Right lobe of liver (tissue), 6 donors: Measurements from ENCODE around the gene CPPED1. TPM values are rescaled to one million over a fixed set of nuclear protein-coding genes. Genes with fewer than 3 reads are reported as not detected.

Source experiments
- ATAC-seq, 4 donors: fragments of 200-7000 bp; cut with Tn5 transposase; one replicate each; pipeline ENCODE4 v1.9.1; 2020; ENCODE audit warnings: mild to moderate bottlenecking in 4 of 4, moderate library complexity in 4 of 4
- DNase-seq, 3 donors: peaks; one replicate each; pipeline ENCODE4 v3.0.0-alpha.2; 2020
- H3K27ac ChIP-seq, 3 donors: fragments of 200-600 bp; one replicate each; pipeline ENCODE4 v1.8.0; 2022
- H3K27me3 ChIP-seq, 2 donors: fragments of 200-600 bp; one replicate each; pipeline ENCODE4 v1.8.0; 2022
- H3K36me3 ChIP-seq, 4 donors: fragments of 200-600 bp; sonication (generic) in 1 of 4; one replicate each; pipeline versions ENCODE4 v1.5.1 to v1.8.0; 2017 to 2022; ENCODE audit warnings: control low read depth in 1 of 4
- H3K4me1 ChIP-seq, 4 donors: fragments of 200-600 bp; sonication (generic) in 1 of 4; one replicate each; pipeline versions ENCODE4 v1.5.1 to v1.8.0; 2017 to 2022; ENCODE audit warnings: control low read depth in 1 of 4
- H3K4me3 ChIP-seq, 3 donors: fragments of 200-600 bp; one replicate each; pipeline ENCODE4 v1.8.0; 2022
- H3K9me3 ChIP-seq, 4 donors: fragments of 200-600 bp; sonication (generic) in 1 of 4; one replicate each; pipeline versions ENCODE4 v1.5.1 to v1.8.0; 2017 to 2022; ENCODE audit warnings: control low read depth in 1 of 4
- POLR2A ChIP-seq: fragments of 450-650 bp; IDR thresholded peaks from one replicate; pipeline ENCODE4 v1.6.1; 2017; ENCODE audit warnings: antibody characterized with exemption, mild to moderate bottlenecking
- WGBS: methylation state at CpG from one replicate; pipeline ENCODE4 v1.1.6; 2018; ENCODE audit warnings: low coverage, low lambda C conversion rate; ENCODE audit not compliant: insufficient coverage; ENCODE audit errors: missing lambda C conversion rate; 5-methylcytosine and 5-hydroxymethylcytosine counted together
- intact Hi-C, 2 donors: fragments of 100-400 bp; cut with DNase I; formaldehyde crosslinking; loops; one replicate each; pipeline versions ENCODE4 v1.11.2 to v1.14.1; 2022
- total RNA-seq, 6 experiments: library from RNA; depleted of rRNA in 2 of 6; stranded (reverse); fragments of >200 nt in 2 of 6; fragmentation: NEBNext Ultra II Directional in 3 of 6; extraction: Animal tissue kit (Norgen Biotek cat#: 25700) in 3 of 6; gene quantifications; one replicate each; pipeline versions ENCODE4 v1.1.0 to v1.2.4, GENCODE V29; 2016 to 2023
- TF ChIP-seq, protein P1 (sequence below), 4 donors: fragments of 200-600 bp in 3 of 4; fragments of 450-650 bp in 1 of 4; IDR thresholded peaks; one replicate each; pipeline versions ENCODE4 v1.5.1 to v1.8.0; 2016 to 2022; ENCODE audit warnings: antibody characterized with exemption in 4 of 4, mild to moderate bottlenecking in 2 of 4
- donor health status: DM: no; HTN: yes; CAD: no.
- donor health status: DM: no; HTN: no; CAD: no.
- donor health status: DM: no; HTN: no; CAD: no.
- donor health status: DM: no; HTN: yes; CAD: no.
- donor health status: DM: no; HTN: yes; CAD: no.

The CPPED1 gene
- total RNA-seq, 6 experiments from 2014 or later = 24.0 to 41.6 (median 31.0) TPM

- intact Hi-C loops = no loop called here
- 71% methylated on average over 14 of the region's 14 CpGs for WGBS
- Histone ChIP-seq H3K27me3 (no peaks in the 10 kb centered on the region), H3K4me1 (peaks cover 0 to 35% (median 16%) of the 10 kb centered on the region in 4 donors), H3K4me3 (no peak overlapping the region), H3K36me3 (no peaks in the 10 kb centered on the region), H3K9me3 (no peaks in the 10 kb centered on the region), H3K27ac (peak overlapping the region; percentile 24 to 87 (median 75))
- DNase-seq = no peak
- ATAC-seq = no peak
- no peak for TF ChIP-seq POLR2A
- TF ChIP-seq, protein P1, sequence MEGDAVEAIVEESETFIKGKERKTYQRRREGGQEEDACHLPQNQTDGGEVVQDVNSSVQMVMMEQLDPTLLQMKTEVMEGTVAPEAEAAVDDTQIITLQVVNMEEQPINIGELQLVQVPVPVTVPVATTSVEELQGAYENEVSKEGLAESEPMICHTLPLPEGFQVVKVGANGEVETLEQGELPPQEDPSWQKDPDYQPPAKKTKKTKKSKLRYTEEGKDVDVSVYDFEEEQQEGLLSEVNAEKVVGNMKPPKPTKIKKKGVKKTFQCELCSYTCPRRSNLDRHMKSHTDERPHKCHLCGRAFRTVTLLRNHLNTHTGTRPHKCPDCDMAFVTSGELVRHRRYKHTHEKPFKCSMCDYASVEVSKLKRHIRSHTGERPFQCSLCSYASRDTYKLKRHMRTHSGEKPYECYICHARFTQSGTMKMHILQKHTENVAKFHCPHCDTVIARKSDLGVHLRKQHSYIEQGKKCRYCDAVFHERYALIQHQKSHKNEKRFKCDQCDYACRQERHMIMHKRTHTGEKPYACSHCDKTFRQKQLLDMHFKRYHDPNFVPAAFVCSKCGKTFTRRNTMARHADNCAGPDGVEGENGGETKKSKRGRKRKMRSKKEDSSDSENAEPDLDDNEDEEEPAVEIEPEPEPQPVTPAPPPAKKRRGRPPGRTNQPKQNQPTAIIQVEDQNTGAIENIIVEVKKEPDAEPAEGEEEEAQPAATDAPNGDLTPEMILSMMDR (IDR thresholded peaks at IDR 0.05) = no peak
Observed at GRCh38 chr16:12613992-12614661, 189.6 kb downstream of the CPPED1 start.

DNA sequence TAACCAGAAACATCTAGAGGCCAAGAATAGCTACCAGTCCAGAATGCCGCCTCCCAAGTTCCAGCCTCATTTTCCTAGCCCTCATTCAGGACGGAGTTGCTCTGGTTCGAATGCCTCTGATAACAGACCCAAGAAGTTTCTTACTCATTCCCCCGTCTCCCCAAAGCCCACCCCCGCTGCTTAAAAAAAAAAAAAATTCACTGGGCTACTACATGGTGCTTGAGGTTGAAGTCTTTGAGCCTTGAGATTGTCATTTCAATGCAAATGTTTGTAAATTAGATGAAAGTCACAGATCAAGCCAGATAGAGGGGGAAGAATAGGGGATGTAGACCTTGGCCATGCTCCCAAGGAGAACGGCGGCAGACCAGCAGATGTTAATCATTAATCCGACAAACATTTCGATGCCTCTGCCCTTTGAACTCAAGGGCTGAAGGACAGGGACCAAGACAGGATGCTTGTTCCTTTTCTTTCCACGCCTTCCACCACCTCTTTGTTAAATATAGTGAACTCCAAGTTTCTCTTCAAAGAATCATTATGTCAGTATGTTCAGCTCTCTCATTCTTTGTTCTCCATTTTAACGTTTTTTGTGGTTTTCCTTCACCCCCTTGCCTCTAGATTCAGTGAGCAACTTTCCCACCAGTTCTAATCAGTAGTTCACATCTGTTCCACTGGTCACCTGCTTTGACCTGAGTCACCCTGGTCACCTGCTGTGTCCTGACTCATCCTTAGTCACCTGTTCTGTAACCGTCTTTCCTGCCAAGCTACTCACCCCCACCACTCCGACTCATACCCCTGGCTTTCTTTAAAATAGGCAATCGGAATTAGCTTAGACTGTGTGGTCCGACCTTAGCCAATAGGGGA is 190.3 kb downstream of the CPPED1 start:
- no peak overlapping the region for H3K4me3 ChIP-seq
- no peaks in the 10 kb centered on the region for H3K9me3 ChIP-seq
- no peaks in the 10 kb centered on the region for H3K27me3 ChIP-seq
- TF ChIP-seq, protein P1 (IDR thresholded peaks at IDR 0.05) = no peak
- no peak for TF ChIP-seq POLR2A
- DNase-seq (peak; percentile 62 to 72 (median 72)), ATAC-seq (peak; percentile 63 to 91 (median 76))
- peaks cover 0 to 35% (median 16%) of the 10 kb centered on the region in 4 donors for H3K4me1 ChIP-seq
- intact Hi-C loops = no loop called here
- WGBS = 10% methylated on average over 15 of the region's 15 CpGs
- no peaks in the 10 kb centered on the region for H3K36me3 ChIP-seq
- peak overlapping the region; percentile 69 to 87 (median 75) for H3K27ac ChIP-seq

GRCh38 chr16:12612598-12613101 is 191.0 kb downstream of the CPPED1 start:
- ATAC-seq (peak; percentile 68 to 80 (median 74)), DNase-seq (no peak)
- H3K27ac ChIP-seq = peak overlapping the region; percentile 69 to 87 (median 75)

GRCh38 chr16:12611916-12612597 is 191.6 kb downstream of the CPPED1 start:
- H3K4me1 ChIP-seq = peaks cover 0 to 35% (median 16%) of the 10 kb centered on the region in 4 donors
- ATAC-seq = no peak
- no peaks in the 10 kb centered on the region for H3K36me3 ChIP-seq
- WGBS = 71% methylated on average over 10 of the region's 10 CpGs
- peak overlapping the region; percentile 27 to 87 (median 42) for H3K27ac ChIP-seq
- no peak overlapping the region for H3K4me3 ChIP-seq
- DNase-seq = no peak
- intact Hi-C loops = no loop called here
- TF ChIP-seq, protein P1 (IDR thresholded peaks at IDR 0.05) = no peak
- no peak for TF ChIP-seq POLR2A
- H3K27me3 ChIP-seq = no peaks in the 10 kb centered on the region
- no peaks in the 10 kb centered on the region for H3K9me3 ChIP-seq

More at GRCh38 chr16:12612598-12613101, 191.0 kb downstream of the CPPED1 start:
- TF ChIP-seq, protein P1 (IDR thresholded peaks at IDR 0.05) = no peak
- TF ChIP-seq POLR2A = peak; percentile 36
- Histone ChIP-seq H3K4me1 (peaks cover 0 to 35% (median 16%) of the 10 kb centered on the region in 4 donors), H3K4me3 (no peak overlapping the region), H3K27me3 (no peaks in the 10 kb centered on the region), H3K9me3 (no peaks in the 10 kb centered on the region), H3K36me3 (no peaks in the 10 kb centered on the region)
- intact Hi-C loops = no loop called here
- WGBS = 11% methylated on average over 9 of the region's 9 CpGs
